WTC11 (cell line): ENCODE data around the gene SAP30BP. TPM values are rescaled to one million over a fixed set of nuclear protein-coding genes. Genes with fewer than 3 reads are reported as not detected.

Experiments used
- ATAC-seq: fragments of 200-7000 bp; cut with Tn5 transposase; 2 replicates; pipeline ENCODE4 v1.10.0; 2021; ENCODE audit warnings: mild to moderate bottlenecking, moderate library complexity
- CTCF ChIA-PET: fragments of 300-600 bp; sonication (Branson Sonifier 250); formaldehyde crosslinking; loops from one replicate; lab custom pipeline; 2021; ENCODE audit warnings: antibody characterized with exemption; lab: Charles Lee
- POLR2A ChIA-PET: fragments of 350-600 bp; sonication (Branson Sonifier 250); formaldehyde crosslinking; loops from one replicate; lab custom pipeline; 2021; ENCODE audit warnings: antibody characterized with exemption; lab: Charles Lee
- DNase-seq: peaks from one replicate; pipeline ENCODE4 v3.0.0; 2021; ENCODE audit warnings: low spot score
- H3K27ac Mint-ChIP-seq: 2 replicates; pipeline ENCODE4 v1.8.0; 2021; ENCODE audit warnings: mixed read lengths
- H3K27me3 Mint-ChIP-seq: 2 replicates; pipeline ENCODE4 v1.8.0; 2021; ENCODE audit warnings: low read depth, mild to moderate bottlenecking, moderate library complexity, mixed read lengths
- H3K36me3 Mint-ChIP-seq: 2 replicates; pipeline ENCODE4 v1.8.0; 2021; ENCODE audit warnings: mixed read lengths
- H3K4me1 Mint-ChIP-seq: 2 replicates; pipeline ENCODE4 v1.8.0; 2022; ENCODE audit warnings: mixed read lengths
- H3K4me3 Mint-ChIP-seq: 2 replicates; pipeline ENCODE4 v1.8.0; 2021; ENCODE audit warnings: mild to moderate bottlenecking, moderate library complexity, mixed read lengths
- H3K9me3 Mint-ChIP-seq: 2 replicates; pipeline ENCODE4 v1.8.0; 2021; ENCODE audit warnings: mixed read lengths
- ATF1 ChIP-seq: sonication (generic); formaldehyde crosslinking; IDR thresholded peaks from 2 replicates; pipeline ENCODE4 v1.8.1; 2023; ENCODE audit warnings: mild to moderate bottlenecking, moderate library complexity, missing genetic modification reagents
- CBFB ChIP-seq: sonication (generic); formaldehyde crosslinking; IDR thresholded peaks from 2 replicates; pipeline ENCODE4 v1.8.1; 2022; ENCODE audit warnings: mild to moderate bottlenecking, low read depth, missing genetic modification reagents
- CREB1 ChIP-seq: sonication (generic); formaldehyde crosslinking; IDR thresholded peaks from 2 replicates; pipeline ENCODE4 v1.8.0; 2023; ENCODE audit warnings: mild to moderate bottlenecking, missing genetic modification reagents
- CREM ChIP-seq: sonication (generic); formaldehyde crosslinking; IDR thresholded peaks from 2 replicates; pipeline ENCODE4 v1.8.1; 2022; ENCODE audit warnings: mild to moderate bottlenecking, missing genetic modification reagents, moderate library complexity
- CTCF ChIP-seq: fragments of 200-600 bp; IDR thresholded peaks from 2 replicates; pipeline ENCODE4 v1.8.0; 2022; ENCODE audit warnings: antibody characterized with exemption
- ELF4 ChIP-seq: sonication (generic); formaldehyde crosslinking; IDR thresholded peaks from 2 replicates; pipeline ENCODE4 v1.8.1; 2022; ENCODE audit warnings: low read depth, mild to moderate bottlenecking, moderate library complexity, missing genetic modification reagents
- ESRRA ChIP-seq: sonication (generic); formaldehyde crosslinking; IDR thresholded peaks from 2 replicates; pipeline ENCODE4 v1.8.1; 2022; ENCODE audit warnings: mild to moderate bottlenecking, missing genetic modification reagents, borderline replicate concordance
- FOXP4 ChIP-seq: sonication (generic); formaldehyde crosslinking; IDR thresholded peaks from 2 replicates; pipeline ENCODE4 v1.8.0; 2022; ENCODE audit warnings: mild to moderate bottlenecking, missing genetic modification reagents
- HMGA2 ChIP-seq: fragments of 250-450 bp; sonication (Bioruptor Pico); IDR thresholded peaks from 2 replicates; pipeline ENCODE4 v1.4.0; 2021; ENCODE audit warnings: mild to moderate bottlenecking, moderate library complexity
- JAZF1 ChIP-seq: fragments of 250-450 bp; sonication (Bioruptor Pico); IDR thresholded peaks from 2 replicates; pipeline ENCODE4 v1.9.0; 2021; ENCODE audit warnings: moderate library complexity, mild to moderate bottlenecking, inconsistent platforms
- JUN ChIP-seq: sonication (generic); formaldehyde crosslinking; IDR thresholded peaks from 2 replicates; pipeline ENCODE4 v1.8.0; 2023; ENCODE audit warnings: mild to moderate bottlenecking, missing genetic modification reagents
- KAT7 ChIP-seq: sonication (generic); formaldehyde crosslinking; IDR thresholded peaks from 2 replicates; pipeline ENCODE4 v1.8.1; 2023; ENCODE audit warnings: missing genetic modification reagents, mild to moderate bottlenecking, borderline replicate concordance
- NFATC4 ChIP-seq: fragments of 250-450 bp; sonication (Bioruptor Pico); IDR thresholded peaks from 2 replicates; pipeline ENCODE4 v1.9.0; 2021; ENCODE audit warnings: mild to moderate bottlenecking
- NFYB ChIP-seq: sonication (generic); formaldehyde crosslinking; conservative IDR thresholded peaks from 2 replicates; pipeline ENCODE4 v1.8.0; 2022; ENCODE audit warnings: low read depth, missing genetic modification reagents
- NR3C1 ChIP-seq: sonication (generic); formaldehyde crosslinking; conservative IDR thresholded peaks from 2 replicates; pipeline ENCODE4 v1.8.1; 2023; ENCODE audit warnings: low read depth, mild to moderate bottlenecking, missing genetic modification reagents
- SOX15 ChIP-seq: fragments of 250-450 bp; sonication (Bioruptor Pico); IDR thresholded peaks from 2 replicates; pipeline ENCODE4 v1.9.0; 2021; ENCODE audit warnings: mild to moderate bottlenecking
- ZNF121 ChIP-seq: sonication (generic); formaldehyde crosslinking; IDR thresholded peaks from 2 replicates; pipeline ENCODE4 v1.8.0; 2023; ENCODE audit warnings: missing genetic modification reagents
- ZNF232 ChIP-seq: sonication (generic); formaldehyde crosslinking; IDR thresholded peaks from 2 replicates; pipeline ENCODE4 v1.8.0; 2022; ENCODE audit warnings: mild to moderate bottlenecking, missing genetic modification reagents
- ZNF317 ChIP-seq: sonication (generic); formaldehyde crosslinking; IDR thresholded peaks from 2 replicates; pipeline ENCODE4 v1.8.1; 2023; ENCODE audit warnings: low read depth, mild to moderate bottlenecking, moderate library complexity, missing genetic modification reagents, borderline replicate concordance
- total RNA-seq: library from RNA; stranded (reverse); gene quantifications from 3 replicates; pipeline ENCODE4 v1.2.3, GENCODE V29; 2021
- TF ChIP-seq, protein P1 (sequence below): fragments of 250-450 bp; sonication (Bioruptor Pico); IDR thresholded peaks from 2 replicates; pipeline ENCODE4 v2.1.2; 2022; ENCODE audit warnings: mild to moderate bottlenecking, moderate library complexity
- TF ChIP-seq, protein P2 (sequence below): sonication (generic); formaldehyde crosslinking; IDR thresholded peaks from 2 replicates; pipeline ENCODE4 v1.8.1; 2022; ENCODE audit warnings: mild to moderate bottlenecking, moderate library complexity, missing genetic modification reagents
- TF ChIP-seq, protein P3 (sequence below): sonication (generic); formaldehyde crosslinking; IDR thresholded peaks from 2 replicates; pipeline ENCODE4 v1.8.0; 2022; ENCODE audit warnings: mild to moderate bottlenecking, missing genetic modification reagents
- TF ChIP-seq, protein P4 (sequence below): sonication (generic); formaldehyde crosslinking; IDR thresholded peaks from 2 replicates; pipeline ENCODE4 v1.8.1; 2023; ENCODE audit warnings: mild to moderate bottlenecking, missing genetic modification reagents, moderate library complexity
- TF ChIP-seq, protein P5 (sequence below): sonication (generic); formaldehyde crosslinking; IDR thresholded peaks from 2 replicates; pipeline ENCODE4 v1.8.1; 2022; ENCODE audit warnings: low read depth, mild to moderate bottlenecking, moderate library complexity, missing genetic modification reagents, borderline replicate concordance

The SAP30BP gene
- total RNA-seq, 1 experiment from 2014 or later, result 86.8 TPM

DNA sequence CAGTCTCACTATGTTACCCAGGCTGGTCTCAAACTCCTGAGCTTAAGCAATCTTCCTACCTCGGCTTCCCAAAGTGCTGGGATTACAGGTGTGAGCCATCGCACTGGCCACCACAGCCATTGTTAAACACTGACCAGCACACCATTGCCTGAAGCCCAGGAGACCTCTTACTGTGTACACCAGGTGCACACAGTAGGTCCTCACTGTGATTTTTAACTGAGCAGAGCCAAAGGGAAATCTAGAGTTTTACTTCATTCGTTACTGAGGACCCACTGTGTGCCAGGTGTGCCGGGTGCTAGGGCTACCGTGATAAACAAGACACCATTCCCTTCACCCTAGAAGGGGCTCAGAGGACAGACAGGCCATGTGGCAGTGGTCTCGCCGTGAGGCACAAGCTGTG is 58.4 kb downstream of the SAP30BP start:
- peaks cover 4% of the 10 kb centered on the region for H3K4me1 Mint-ChIP-seq
- TF ChIP-seq KAT7, result no peak
- no peak for TF ChIP-seq FOXP4 (CRISPR knock-in tag)
- TF ChIP-seq ZNF317 (CRISPR knock-in tag), result no peak
- TF ChIP-seq ZNF232 (CRISPR knock-in tag), result no peak
- no peak for TF ChIP-seq CBFB
- TF ChIP-seq NFYB, result no peak
- no peak for TF ChIP-seq CREB1 (CRISPR knock-in tag)
- TF ChIP-seq JUN (CRISPR knock-in tag), result no peak
- no peak for TF ChIP-seq CTCF
- TF ChIP-seq, protein P1, sequence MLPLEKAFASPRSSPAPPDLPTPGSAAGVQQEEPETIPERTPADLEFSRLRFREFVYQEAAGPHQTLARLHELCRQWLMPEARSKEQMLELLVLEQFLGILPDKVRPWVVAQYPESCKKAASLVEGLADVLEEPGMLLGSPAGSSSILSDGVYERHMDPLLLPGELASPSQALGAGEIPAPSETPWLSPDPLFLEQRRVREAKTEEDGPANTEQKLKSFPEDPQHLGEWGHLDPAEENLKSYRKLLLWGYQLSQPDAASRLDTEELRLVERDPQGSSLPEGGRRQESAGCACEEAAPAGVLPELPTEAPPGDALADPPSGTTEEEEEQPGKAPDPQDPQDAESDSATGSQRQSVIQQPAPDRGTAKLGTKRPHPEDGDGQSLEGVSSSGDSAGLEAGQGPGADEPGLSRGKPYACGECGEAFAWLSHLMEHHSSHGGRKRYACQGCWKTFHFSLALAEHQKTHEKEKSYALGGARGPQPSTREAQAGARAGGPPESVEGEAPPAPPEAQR (CRISPR knock-in tag), result no peak
- TF ChIP-seq NR3C1 (CRISPR knock-in tag), result no peak
- TF ChIP-seq, protein P2, sequence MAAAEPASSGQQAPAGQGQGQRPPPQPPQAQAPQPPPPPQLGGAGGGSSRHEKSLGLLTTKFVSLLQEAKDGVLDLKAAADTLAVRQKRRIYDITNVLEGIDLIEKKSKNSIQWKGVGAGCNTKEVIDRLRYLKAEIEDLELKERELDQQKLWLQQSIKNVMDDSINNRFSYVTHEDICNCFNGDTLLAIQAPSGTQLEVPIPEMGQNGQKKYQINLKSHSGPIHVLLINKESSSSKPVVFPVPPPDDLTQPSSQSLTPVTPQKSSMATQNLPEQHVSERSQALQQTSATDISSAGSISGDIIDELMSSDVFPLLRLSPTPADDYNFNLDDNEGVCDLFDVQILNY, result no peak
- no peak for TF ChIP-seq ELF4 (CRISPR knock-in tag)
- TF ChIP-seq, protein P3, sequence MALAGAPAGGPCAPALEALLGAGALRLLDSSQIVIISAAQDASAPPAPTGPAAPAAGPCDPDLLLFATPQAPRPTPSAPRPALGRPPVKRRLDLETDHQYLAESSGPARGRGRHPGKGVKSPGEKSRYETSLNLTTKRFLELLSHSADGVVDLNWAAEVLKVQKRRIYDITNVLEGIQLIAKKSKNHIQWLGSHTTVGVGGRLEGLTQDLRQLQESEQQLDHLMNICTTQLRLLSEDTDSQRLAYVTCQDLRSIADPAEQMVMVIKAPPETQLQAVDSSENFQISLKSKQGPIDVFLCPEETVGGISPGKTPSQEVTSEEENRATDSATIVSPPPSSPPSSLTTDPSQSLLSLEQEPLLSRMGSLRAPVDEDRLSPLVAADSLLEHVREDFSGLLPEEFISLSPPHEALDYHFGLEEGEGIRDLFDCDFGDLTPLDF (CRISPR knock-in tag), result no peak
- no peak for TF ChIP-seq HMGA2 (CRISPR knock-in tag)
- TF ChIP-seq ESRRA (CRISPR knock-in tag), result no peak
- TF ChIP-seq ZNF121, result no peak
- TF ChIP-seq SOX15 (CRISPR knock-in tag), result no peak
- no peak for TF ChIP-seq JAZF1 (CRISPR knock-in tag)
- H3K36me3 Mint-ChIP-seq, result no peaks in the 10 kb centered on the region
- no peak overlapping the region for H3K4me3 Mint-ChIP-seq
- no peak overlapping the region for H3K27ac Mint-ChIP-seq
- H3K27me3 Mint-ChIP-seq, result peaks cover 5% of the 10 kb centered on the region
- DNase-seq (no peak), ATAC-seq (no peak)
- H3K9me3 Mint-ChIP-seq, result no peaks in the 10 kb centered on the region
- POLR2A ChIA-PET, result interaction anchor here (0.6 kb wide), 1 partner anchor 49 kb away, joined by 3 read pairs; no protein-coding TSS in a partner anchor
- CTCF ChIA-PET, result interaction anchor here (0.6 to 13.2 kb wide), 6 partner anchors 19 to 124 kb away, joined by 3 to 105 read pairs (median 8); partner anchors contain the start of genes GALK1 and SMIM5

DNA sequence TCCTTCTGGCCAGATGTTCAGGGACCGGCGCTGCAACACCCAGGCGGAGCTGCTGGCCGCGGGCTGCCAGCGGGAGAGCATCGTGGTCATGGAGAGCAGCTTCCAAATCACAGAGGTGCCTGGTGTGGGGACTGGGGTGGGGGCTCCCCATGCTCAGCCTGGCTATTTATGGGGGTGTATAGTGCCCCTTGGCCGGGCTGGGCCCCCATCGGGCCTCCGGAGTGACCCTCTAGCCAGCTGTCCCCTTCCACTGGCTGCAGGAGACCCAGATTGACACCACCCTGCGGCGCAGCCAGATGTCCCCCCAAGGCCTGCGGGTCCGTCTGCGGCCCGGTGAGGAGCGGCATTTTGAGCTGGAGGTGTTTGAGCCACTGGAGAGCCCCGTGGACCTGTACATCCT is 60.3 kb downstream of the SAP30BP start:
- ChIA-PET CTCF (interaction anchor here (1.5 to 13.2 kb wide), 4 partner anchors 21 to 94 kb away, joined by 4 to 105 read pairs (median 18); partner anchors contain the start of gene SMIM5), POLR2A (interaction anchor here (1.1 kb wide), 1 partner anchor 103 kb away, joined by 3 read pairs; no protein-coding TSS in a partner anchor)
- ATAC-seq (no peak), DNase-seq (no peak)
- H3K9me3 Mint-ChIP-seq, result no peaks in the 10 kb centered on the region
- H3K27ac Mint-ChIP-seq, result no peak overlapping the region
- H3K27me3 Mint-ChIP-seq, result no peaks in the 10 kb centered on the region
- no peaks in the 10 kb centered on the region for H3K36me3 Mint-ChIP-seq
- H3K4me1 Mint-ChIP-seq, result no peaks in the 10 kb centered on the region
- H3K4me3 Mint-ChIP-seq, result no peak overlapping the region
- TF ChIP-seq, protein P3 (CRISPR knock-in tag), result no peak
- TF ChIP-seq ATF1 (CRISPR knock-in tag) (no peak), FOXP4 (CRISPR knock-in tag) (no peak), NFATC4 (CRISPR knock-in tag) (no peak), CREM (CRISPR knock-in tag) (no peak)
- TF ChIP-seq, protein P4, sequence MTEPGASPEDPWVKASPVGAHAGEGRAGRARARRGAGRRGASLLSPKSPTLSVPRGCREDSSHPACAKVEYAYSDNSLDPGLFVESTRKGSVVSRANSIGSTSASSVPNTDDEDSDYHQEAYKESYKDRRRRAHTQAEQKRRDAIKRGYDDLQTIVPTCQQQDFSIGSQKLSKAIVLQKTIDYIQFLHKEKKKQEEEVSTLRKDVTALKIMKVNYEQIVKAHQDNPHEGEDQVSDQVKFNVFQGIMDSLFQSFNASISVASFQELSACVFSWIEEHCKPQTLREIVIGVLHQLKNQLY (CRISPR knock-in tag), result no peak
- TF ChIP-seq, protein P5, sequence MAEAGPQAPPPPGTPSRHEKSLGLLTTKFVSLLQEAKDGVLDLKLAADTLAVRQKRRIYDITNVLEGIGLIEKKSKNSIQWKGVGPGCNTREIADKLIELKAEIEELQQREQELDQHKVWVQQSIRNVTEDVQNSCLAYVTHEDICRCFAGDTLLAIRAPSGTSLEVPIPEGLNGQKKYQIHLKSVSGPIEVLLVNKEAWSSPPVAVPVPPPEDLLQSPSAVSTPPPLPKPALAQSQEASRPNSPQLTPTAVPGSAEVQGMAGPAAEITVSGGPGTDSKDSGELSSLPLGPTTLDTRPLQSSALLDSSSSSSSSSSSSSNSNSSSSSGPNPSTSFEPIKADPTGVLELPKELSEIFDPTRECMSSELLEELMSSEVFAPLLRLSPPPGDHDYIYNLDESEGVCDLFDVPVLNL (CRISPR knock-in tag), result no peak
